NCI-H2081 (cell line): ENCODE data around the gene PLA2G12A.
A peak's percentile ranks its signal among the peaks of the same experiment; 100 is the strongest.

Experiments
- DNase-seq, 2 experiments: peaks; one replicate each; lab custom pipeline; 2025; lab: John Stamatoyannopoulos, UW

Gene PLA2G12A

GRCh38 chr4:109729117-109729717 is 653 bp downstream of the PLA2G12A start:
- DNase-seq, result peak in 1 of 2 experiments; percentile 26

- peak in 1 of 2 experiments; percentile 8 for DNase-seq
Measured at GRCh38 chr4:109728385-109728784, 1.5 kb downstream of the PLA2G12A start.

- no peak for DNase-seq
Measured at GRCh38 chr4:109723110-109723509, 6.8 kb downstream of the PLA2G12A start.

GRCh38 chr4:109722357-109722756 is 7.5 kb downstream of the PLA2G12A start:
- DNase-seq, result no peak

- no peak for DNase-seq
Measured at GRCh38 chr4:109721033-109721432, 8.8 kb downstream of the PLA2G12A start.

GRCh38 chr4:109719604-109720003 is 10.3 kb downstream of the PLA2G12A start:
- DNase-seq, result no peak

- DNase-seq, result no peak
Measured at GRCh38 chr4:109718759-109719158, 11.1 kb downstream of the PLA2G12A start.

GRCh38 chr4:109713500-109713899 is 16.4 kb downstream of the PLA2G12A start:
- no peak for DNase-seq

- no peak for DNase-seq
Measured at GRCh38 chr4:109708990-109709389, 20.9 kb downstream of the PLA2G12A start.

GRCh38 chr4:109708435-109708834 is 21.4 kb downstream of the PLA2G12A start:
- DNase-seq, result no peak

GRCh38 chr4:109703664-109704361 is 26.1 kb downstream of the PLA2G12A start:
- no peak for DNase-seq

- DNase-seq, result peak; percentile 64 to 79
Measured at GRCh38 chr4:109702950-109703663, 26.8 kb downstream of the PLA2G12A start, which contains the start of gene CASP6. Gene CASP6, minus strand, starts transcription at chr4:109703445. Its CDS starts 50 bp downstream, at chr4:109703395.

GRCh38 chr4:109701566-109702410 is 28.1 kb downstream of the PLA2G12A start:
- peak in 1 of 2 experiments; percentile 3 for DNase-seq

- no peak for DNase-seq
Measured at GRCh38 chr4:109699553-109700225, 30.2 kb downstream of the PLA2G12A start.

GRCh38 chr4:109698656-109699055 is 31.2 kb downstream of the PLA2G12A start:
- DNase-seq, result no peak

GRCh38 chr4:109691411-109691920 is 38.4 kb downstream of the PLA2G12A start:
- DNase-seq, result no peak

GRCh38 chr4:109690690-109691410 is 39.0 kb downstream of the PLA2G12A start:
- DNase-seq, result no peak

- no peak for DNase-seq
Measured at GRCh38 chr4:109684727-109685126, 45.1 kb downstream of the PLA2G12A start.

GRCh38 chr4:109683621-109684253 is 46.1 kb downstream of the PLA2G12A start:
- no peak for DNase-seq

GRCh38 chr4:109682875-109683274 is 47.0 kb downstream of the PLA2G12A start:
- no peak for DNase-seq
